ENCODE data around the gene ARHGAP44.

ARHGAP44 gene

GRCh38 chr17:12927001-12927400 lies 137.7 kb downstream of the ARHGAP44 start:
- H3K27ac ChIP-seq (ENCODE audit: low read depth, low read length, severe bottlenecking), result no peak overlapping the region
- WGBS, 2 experiments (ENCODE audit: insufficient coverage in 2 of 2), result 100% methylated on average over 1 of the region's 1 CpG
- no peaks in the 10 kb centered on the region for H3K9me3 ChIP-seq (ENCODE audit: control insufficient read depth, low read length)
- no peaks in the 10 kb centered on the region for H3K4me1 ChIP-seq (ENCODE audit: control insufficient read depth, insufficient read depth, low read length, poor library complexity, severe bottlenecking)
- no peaks in the 10 kb centered on the region for H3K36me3 ChIP-seq (ENCODE audit: control insufficient read depth, insufficient read depth, low read length)
- no peak overlapping the region for H3K4me3 ChIP-seq (ENCODE audit: extremely low read depth, insufficient read depth, low read length, poor library complexity, severe bottlenecking)

DNA sequence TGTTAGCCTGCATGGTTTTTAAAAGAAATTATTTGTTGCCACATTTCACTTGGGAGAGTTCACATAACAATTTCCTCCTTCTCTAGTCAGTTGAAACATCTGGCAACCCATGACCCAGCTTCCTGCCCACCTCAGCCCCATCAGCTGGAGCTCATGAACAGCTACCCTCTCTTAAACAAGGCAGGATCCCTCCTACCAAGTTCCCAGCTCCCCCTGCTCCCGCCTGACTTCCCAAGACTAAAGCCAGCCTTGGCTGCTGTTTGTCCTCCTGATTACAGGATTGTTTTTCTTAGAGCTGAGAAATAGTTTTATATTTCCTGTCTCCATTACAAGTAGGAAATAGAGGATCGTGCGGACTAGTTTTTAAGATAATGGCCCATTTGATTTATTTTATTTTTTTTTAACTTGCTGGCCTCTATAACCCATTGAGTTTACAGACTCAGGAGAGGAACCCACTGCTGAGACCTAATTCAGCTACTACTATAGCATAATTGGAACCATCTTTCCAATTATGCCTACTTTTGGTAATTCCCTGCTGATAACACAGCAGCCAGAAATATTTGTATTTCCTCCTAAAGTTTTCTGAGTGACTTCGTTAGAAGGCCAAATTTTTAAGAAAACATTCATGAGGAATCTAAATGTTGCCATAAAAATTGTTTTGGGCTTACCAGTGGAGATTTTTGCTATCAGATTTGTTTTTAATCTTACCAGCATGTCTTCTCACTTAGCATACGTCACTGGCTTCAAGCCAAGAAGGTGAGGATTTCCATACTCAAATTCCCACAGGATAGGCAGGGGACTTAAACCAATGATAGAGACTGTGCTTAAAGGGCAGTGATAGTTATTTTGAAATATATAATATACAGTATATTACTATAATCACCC lies 138.5 kb downstream of the ARHGAP44 start:
- H3K27ac ChIP-seq (ENCODE audit: low read depth, low read length, severe bottlenecking), result no peak overlapping the region
- no peaks in the 10 kb centered on the region for H3K36me3 ChIP-seq (ENCODE audit: control insufficient read depth, insufficient read depth, low read length)
- no peaks in the 10 kb centered on the region for H3K9me3 ChIP-seq (ENCODE audit: control insufficient read depth, low read length)
- WGBS, 2 experiments (ENCODE audit: insufficient coverage in 2 of 2), result 86% methylated on average over 1 of the region's 5 CpGs; no CpG with 5 or more reads in 1 of the 2 experiments
- no peak overlapping the region for H3K4me3 ChIP-seq (ENCODE audit: extremely low read depth, insufficient read depth, low read length, poor library complexity, severe bottlenecking)
- no peaks in the 10 kb centered on the region for H3K4me1 ChIP-seq (ENCODE audit: control insufficient read depth, insufficient read depth, low read length, poor library complexity, severe bottlenecking)

GRCh38 chr17:12928736-12929135 lies 139.4 kb downstream of the ARHGAP44 start:
- H3K9me3 ChIP-seq (ENCODE audit: control insufficient read depth, low read length), result no peaks in the 10 kb centered on the region
- 75 to 81% methylated on average over 2 of the region's 2 CpGs for WGBS, 2 experiments (ENCODE audit: insufficient coverage in 2 of 2)
- H3K4me1 ChIP-seq (ENCODE audit: control insufficient read depth, insufficient read depth, low read length, poor library complexity, severe bottlenecking), result no peaks in the 10 kb centered on the region
- H3K36me3 ChIP-seq (ENCODE audit: control insufficient read depth, insufficient read depth, low read length), result no peaks in the 10 kb centered on the region
- no peak overlapping the region for H3K4me3 ChIP-seq (ENCODE audit: extremely low read depth, insufficient read depth, low read length, poor library complexity, severe bottlenecking)
- H3K27ac ChIP-seq (ENCODE audit: low read depth, low read length, severe bottlenecking), result no peak overlapping the region

DNA sequence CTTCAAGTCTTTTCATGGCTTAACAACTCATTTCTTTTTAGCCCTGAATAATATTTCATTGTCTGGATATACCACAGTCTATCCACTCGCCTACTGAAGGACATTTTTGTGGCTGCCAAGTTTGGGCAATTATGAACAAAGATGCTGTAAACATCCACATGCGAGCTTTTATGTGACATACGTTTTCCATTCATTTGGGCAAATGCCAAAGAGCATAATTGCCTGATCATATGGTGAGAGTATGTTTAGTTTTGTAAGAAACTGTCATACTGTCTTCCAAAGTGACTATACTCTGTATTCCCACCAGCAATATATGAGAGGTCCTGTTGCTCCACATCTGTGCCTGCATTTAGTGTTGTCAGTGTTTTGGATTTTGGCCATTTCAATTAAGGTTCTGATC lies 147.2 kb downstream of the ARHGAP44 start:
- H3K27ac ChIP-seq (ENCODE audit: low read depth, low read length, severe bottlenecking), result no peak overlapping the region
- H3K36me3 ChIP-seq (ENCODE audit: control insufficient read depth, insufficient read depth, low read length), result no peaks in the 10 kb centered on the region
- 67 to 95% methylated on average over 1 to 3 of the region's 3 CpGs for WGBS, 2 experiments (ENCODE audit: insufficient coverage in 2 of 2)
- H3K4me3 ChIP-seq (ENCODE audit: extremely low read depth, insufficient read depth, low read length, poor library complexity, severe bottlenecking), result no peak overlapping the region
- H3K9me3 ChIP-seq (ENCODE audit: control insufficient read depth, low read length), result no peaks in the 10 kb centered on the region
- no peaks in the 10 kb centered on the region for H3K4me1 ChIP-seq (ENCODE audit: control insufficient read depth, insufficient read depth, low read length, poor library complexity, severe bottlenecking)

- H3K4me1 ChIP-seq (ENCODE audit: control insufficient read depth, insufficient read depth, low read length, poor library complexity, severe bottlenecking), result no peaks in the 10 kb centered on the region
- no peaks in the 10 kb centered on the region for H3K36me3 ChIP-seq (ENCODE audit: control insufficient read depth, insufficient read depth, low read length)
- no peak overlapping the region for H3K27ac ChIP-seq (ENCODE audit: low read depth, low read length, severe bottlenecking)
- no peak overlapping the region for H3K4me3 ChIP-seq (ENCODE audit: extremely low read depth, insufficient read depth, low read length, poor library complexity, severe bottlenecking)
- 90 to 100% methylated on average over 1 to 2 of the region's 2 CpGs for WGBS, 2 experiments (ENCODE audit: insufficient coverage in 2 of 2)
- no peaks in the 10 kb centered on the region for H3K9me3 ChIP-seq (ENCODE audit: control insufficient read depth, low read length)
These were observed 151.4 kb downstream of the ARHGAP44 start for GRCh38 chr17:12940699-12941098.

DNA sequence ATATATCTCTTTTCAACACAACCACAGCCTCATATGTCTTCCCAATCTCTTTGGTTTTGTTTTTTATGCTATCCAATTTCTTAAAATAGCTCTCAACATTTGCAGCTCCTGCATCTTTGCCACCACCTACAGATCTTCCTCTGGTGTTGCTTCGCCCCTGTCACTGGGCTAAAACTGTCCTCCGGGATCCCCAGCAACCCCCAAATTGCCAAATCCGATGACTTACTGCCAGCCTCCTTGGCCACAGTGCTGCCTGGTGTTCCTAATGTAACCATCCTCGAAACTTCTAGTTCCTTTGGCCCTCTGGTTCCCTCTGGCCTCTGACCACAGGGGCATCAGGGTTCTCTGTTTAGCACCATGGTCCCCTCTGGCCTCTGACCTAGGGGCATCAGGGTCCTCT lies 157.7 kb downstream of the ARHGAP44 start:
- Histone ChIP-seq H3K27ac (ENCODE audit: low read depth, low read length, severe bottlenecking) (no peak overlapping the region), H3K36me3 (ENCODE audit: control insufficient read depth, insufficient read depth, low read length) (no peaks in the 10 kb centered on the region), H3K9me3 (ENCODE audit: control insufficient read depth, low read length) (no peaks in the 10 kb centered on the region), H3K4me1 (ENCODE audit: control insufficient read depth, insufficient read depth, low read length, poor library complexity, severe bottlenecking) (no peaks in the 10 kb centered on the region), H3K4me3 (ENCODE audit: extremely low read depth, insufficient read depth, low read length, poor library complexity, severe bottlenecking) (no peak overlapping the region)
- WGBS, 2 experiments (ENCODE audit: insufficient coverage in 2 of 2), result 94 to 97% methylated on average over 2 to 4 of the region's 4 CpGs

DNA sequence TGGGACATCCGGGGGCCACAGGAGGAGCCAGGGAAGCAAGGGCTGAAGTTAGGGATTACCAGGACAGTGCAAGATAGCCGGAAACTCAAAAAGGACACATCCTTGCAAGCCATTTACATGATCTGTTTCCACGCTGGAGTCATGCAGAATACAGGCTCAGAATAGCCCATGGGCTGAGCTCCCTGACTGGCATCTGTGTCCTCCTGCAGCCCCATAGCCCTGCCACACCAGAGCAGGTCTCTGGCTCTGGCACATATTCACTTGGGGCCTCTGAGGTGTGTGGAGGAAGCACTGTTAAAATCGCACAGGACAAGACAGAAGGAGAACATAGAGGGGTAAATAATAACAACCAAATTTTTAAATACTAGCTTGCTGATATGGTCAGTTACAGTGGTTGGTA lies 162.7 kb downstream of the ARHGAP44 start:
- Histone ChIP-seq H3K9me3 (ENCODE audit: control insufficient read depth, low read length) (no peaks in the 10 kb centered on the region), H3K27ac (ENCODE audit: low read depth, low read length, severe bottlenecking) (no peak overlapping the region), H3K36me3 (ENCODE audit: control insufficient read depth, insufficient read depth, low read length) (no peaks in the 10 kb centered on the region), H3K4me1 (ENCODE audit: control insufficient read depth, insufficient read depth, low read length, poor library complexity, severe bottlenecking) (no peaks in the 10 kb centered on the region), H3K4me3 (ENCODE audit: extremely low read depth, insufficient read depth, low read length, poor library complexity, severe bottlenecking) (no peak overlapping the region)
- WGBS, 2 experiments (ENCODE audit: insufficient coverage in 2 of 2), result 94 to 97% methylated on average over 3 of the region's 4 CpGs

DNA sequence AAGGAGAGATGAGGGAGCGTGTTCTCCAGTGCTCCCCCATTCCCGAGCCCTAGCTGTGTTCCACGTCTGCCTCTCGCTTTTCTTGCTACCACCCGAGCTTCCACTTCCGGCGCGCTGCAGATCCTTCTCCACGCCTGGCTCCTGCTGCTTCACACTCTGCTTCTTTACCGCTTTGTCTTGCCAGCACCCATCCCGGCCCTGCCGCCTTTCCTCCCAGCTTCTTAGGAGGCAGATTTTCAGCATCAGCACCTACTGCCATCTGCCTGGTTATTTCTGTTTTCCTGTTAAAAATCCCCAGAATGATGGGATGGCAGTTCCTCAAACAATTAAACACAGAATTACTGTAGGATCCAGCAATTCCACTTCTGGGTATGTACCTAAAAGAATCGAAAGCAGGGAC lies 163.9 kb downstream of the ARHGAP44 start:
- Histone ChIP-seq H3K36me3 (ENCODE audit: control insufficient read depth, insufficient read depth, low read length) (no peaks in the 10 kb centered on the region), H3K9me3 (ENCODE audit: control insufficient read depth, low read length) (no peaks in the 10 kb centered on the region), H3K27ac (ENCODE audit: low read depth, low read length, severe bottlenecking) (no peak overlapping the region), H3K4me3 (ENCODE audit: extremely low read depth, insufficient read depth, low read length, poor library complexity, severe bottlenecking) (no peak overlapping the region), H3K4me1 (ENCODE audit: control insufficient read depth, insufficient read depth, low read length, poor library complexity, severe bottlenecking) (no peaks in the 10 kb centered on the region)
- WGBS, 2 experiments (ENCODE audit: insufficient coverage in 2 of 2), result 93 to 95% methylated on average over 12 to 13 of the region's 13 CpGs

DNA sequence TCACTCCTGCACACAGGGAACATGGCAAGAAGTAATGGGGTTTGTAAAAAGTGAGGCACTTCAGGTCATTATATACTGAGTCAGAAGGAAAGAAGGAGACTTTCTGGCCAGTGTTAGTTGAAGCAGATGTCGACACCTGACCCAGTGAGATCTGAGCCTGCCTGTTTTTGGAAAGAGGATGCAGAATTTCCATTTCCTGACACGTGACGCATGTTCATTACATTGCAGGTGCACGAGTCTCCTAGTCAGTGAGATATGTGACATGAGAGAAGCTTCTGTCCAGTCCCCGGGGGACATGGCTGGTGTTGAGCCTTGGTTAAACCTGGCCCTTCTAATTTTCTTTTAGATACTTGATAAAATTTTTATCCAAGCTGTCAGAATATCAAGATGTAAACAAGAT lies 166.2 kb downstream of the ARHGAP44 start:
- Histone ChIP-seq H3K4me1 (ENCODE audit: control insufficient read depth, insufficient read depth, low read length, poor library complexity, severe bottlenecking) (no peaks in the 10 kb centered on the region), H3K9me3 (ENCODE audit: control insufficient read depth, low read length) (no peaks in the 10 kb centered on the region), H3K27ac (ENCODE audit: low read depth, low read length, severe bottlenecking) (no peak overlapping the region), H3K4me3 (ENCODE audit: extremely low read depth, insufficient read depth, low read length, poor library complexity, severe bottlenecking) (no peak overlapping the region), H3K36me3 (ENCODE audit: control insufficient read depth, insufficient read depth, low read length) (no peaks in the 10 kb centered on the region)
- 90 to 92% methylated on average over 4 to 5 of the region's 5 CpGs for WGBS, 2 experiments (ENCODE audit: insufficient coverage in 2 of 2)

DNA sequence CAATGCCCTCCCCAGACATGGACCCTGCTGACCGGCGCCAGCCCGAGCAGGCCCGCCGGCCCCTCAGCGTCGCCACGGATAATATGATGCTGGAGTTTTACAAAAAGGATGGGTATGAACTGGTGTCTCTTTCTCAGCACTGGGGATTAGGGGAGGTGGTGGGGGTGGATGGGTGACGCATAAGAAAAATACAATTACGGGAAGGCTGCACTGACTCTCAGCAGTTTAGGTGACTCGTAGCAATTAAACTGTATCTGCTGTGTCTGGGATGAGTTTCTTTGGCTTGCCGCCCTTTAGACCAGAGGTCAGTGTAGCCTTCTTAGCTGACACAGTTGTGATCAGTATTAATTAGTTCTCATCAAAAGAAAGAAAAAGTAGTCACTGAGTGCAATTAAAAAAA lies 169.5 kb downstream of the ARHGAP44 start:
- no peaks in the 10 kb centered on the region for H3K9me3 ChIP-seq (ENCODE audit: control insufficient read depth, low read length)
- WGBS, 2 experiments (ENCODE audit: insufficient coverage in 2 of 2), result 96 to 98% methylated on average over 9 to 10 of the region's 12 CpGs
- H3K4me3 ChIP-seq (ENCODE audit: extremely low read depth, insufficient read depth, low read length, poor library complexity, severe bottlenecking), result no peak overlapping the region
- H3K27ac ChIP-seq (ENCODE audit: low read depth, low read length, severe bottlenecking), result no peak overlapping the region
- no peaks in the 10 kb centered on the region for H3K36me3 ChIP-seq (ENCODE audit: control insufficient read depth, insufficient read depth, low read length)
- no peaks in the 10 kb centered on the region for H3K4me1 ChIP-seq (ENCODE audit: control insufficient read depth, insufficient read depth, low read length, poor library complexity, severe bottlenecking)

GRCh38 chr17:12959441-12959840 lies 170.1 kb downstream of the ARHGAP44 start:
- no peak overlapping the region for H3K27ac ChIP-seq (ENCODE audit: low read depth, low read length, severe bottlenecking)
- no peaks in the 10 kb centered on the region for H3K4me1 ChIP-seq (ENCODE audit: control insufficient read depth, insufficient read depth, low read length, poor library complexity, severe bottlenecking)
- H3K9me3 ChIP-seq (ENCODE audit: control insufficient read depth, low read length), result no peaks in the 10 kb centered on the region
- no peaks in the 10 kb centered on the region for H3K36me3 ChIP-seq (ENCODE audit: control insufficient read depth, insufficient read depth, low read length)
- 91 to 92% methylated on average over 7 of the region's 8 CpGs for WGBS, 2 experiments (ENCODE audit: insufficient coverage in 2 of 2)
- H3K4me3 ChIP-seq (ENCODE audit: extremely low read depth, insufficient read depth, low read length, poor library complexity, severe bottlenecking), result no peak overlapping the region
